GDM1 (cell line): ENCODE results near the gene MARCHF3.
"Not testable (repeated sequence)": the region's sequence is repeated elsewhere in the genome, so short reads cannot be mapped to it uniquely, and the experiment has no call there.

Experiments
- DNase-seq: peaks from one replicate; lab custom pipeline; 2025; lab: John Stamatoyannopoulos, UW

MARCHF3 gene

DNA sequence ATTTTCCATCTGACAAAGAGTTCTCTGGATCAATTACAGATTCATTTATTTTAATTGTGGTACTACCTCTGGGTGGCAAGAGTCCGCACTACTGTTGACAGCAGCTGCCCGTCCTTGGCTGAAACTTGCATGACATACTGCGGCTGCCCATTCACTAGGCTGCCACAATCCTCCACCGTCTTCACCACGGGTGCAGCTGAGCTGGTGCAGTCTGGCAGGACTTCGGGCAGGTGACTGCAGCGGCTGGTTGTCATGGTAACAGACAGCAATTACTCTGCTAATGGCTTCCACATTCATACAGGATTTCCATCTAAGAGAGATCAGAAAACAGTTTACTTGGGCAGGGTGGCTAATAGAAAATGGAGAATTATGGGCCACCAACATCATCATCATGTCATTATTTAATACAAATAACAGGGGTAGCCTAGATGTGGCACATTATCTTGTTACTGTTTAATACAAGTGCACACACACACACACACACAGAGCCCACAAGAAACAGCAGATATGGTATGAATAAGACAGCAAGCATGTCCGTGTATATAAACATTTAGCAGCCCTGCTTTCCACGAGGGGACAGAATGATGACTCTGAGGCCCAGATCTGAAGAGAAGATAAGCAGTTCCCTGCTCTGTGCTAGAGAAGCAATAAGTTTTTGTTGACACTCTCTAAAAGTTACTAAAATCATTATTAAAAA, 112.3 kb downstream of the MARCHF3 start:
- no peak for DNase-seq

DNA sequence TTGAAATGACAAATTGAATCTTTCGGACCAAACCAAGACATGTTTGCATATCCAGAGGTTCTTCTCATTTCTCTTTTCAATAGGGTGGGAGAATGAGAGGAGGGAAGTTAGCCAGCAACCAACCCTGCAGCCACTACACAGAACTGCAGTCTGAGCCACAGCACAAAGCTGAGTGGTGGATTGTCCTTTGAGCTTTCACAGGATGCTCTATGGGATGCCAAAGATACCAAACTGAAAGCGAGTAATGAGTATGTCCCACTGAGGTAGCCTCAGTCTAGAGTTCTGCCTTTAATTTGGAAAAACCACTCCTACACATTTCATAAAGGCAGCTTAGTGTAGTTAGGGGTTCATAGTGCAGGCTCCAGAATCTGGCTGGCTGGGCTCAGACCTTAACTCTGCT, 114.9 kb downstream of the MARCHF3 start:
- no peak for DNase-seq

DNA sequence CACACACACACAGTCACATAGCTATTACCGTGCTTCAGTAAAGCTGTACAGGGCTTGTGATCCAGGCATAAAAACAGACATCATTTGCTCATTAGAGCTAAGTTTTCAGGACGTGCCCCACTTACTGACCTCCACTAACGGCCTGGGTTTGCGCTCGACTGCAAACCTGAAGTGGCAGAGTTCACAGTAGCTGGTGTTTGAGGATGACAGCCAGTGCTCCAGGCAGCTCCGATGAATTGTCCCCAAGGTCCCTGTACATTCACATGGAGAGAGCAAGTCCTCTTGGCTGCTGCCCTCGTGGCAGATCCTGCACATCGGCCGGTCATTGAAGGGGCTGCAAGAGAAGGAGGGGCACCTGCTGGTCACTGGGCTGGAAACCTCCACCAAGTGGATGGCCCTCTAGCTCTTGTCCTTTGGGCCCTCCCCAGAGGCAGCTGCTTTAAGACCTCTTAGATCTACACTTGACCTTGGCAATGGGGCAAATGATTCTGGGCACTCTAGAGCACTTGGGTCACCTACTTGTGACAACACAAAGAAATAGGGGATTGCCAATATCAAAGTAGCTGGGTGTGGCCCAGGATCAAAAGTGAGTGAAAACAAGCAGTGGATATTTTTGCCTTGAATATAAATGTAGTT, 115.4 kb downstream of the MARCHF3 start:
- no peak for DNase-seq

DNA sequence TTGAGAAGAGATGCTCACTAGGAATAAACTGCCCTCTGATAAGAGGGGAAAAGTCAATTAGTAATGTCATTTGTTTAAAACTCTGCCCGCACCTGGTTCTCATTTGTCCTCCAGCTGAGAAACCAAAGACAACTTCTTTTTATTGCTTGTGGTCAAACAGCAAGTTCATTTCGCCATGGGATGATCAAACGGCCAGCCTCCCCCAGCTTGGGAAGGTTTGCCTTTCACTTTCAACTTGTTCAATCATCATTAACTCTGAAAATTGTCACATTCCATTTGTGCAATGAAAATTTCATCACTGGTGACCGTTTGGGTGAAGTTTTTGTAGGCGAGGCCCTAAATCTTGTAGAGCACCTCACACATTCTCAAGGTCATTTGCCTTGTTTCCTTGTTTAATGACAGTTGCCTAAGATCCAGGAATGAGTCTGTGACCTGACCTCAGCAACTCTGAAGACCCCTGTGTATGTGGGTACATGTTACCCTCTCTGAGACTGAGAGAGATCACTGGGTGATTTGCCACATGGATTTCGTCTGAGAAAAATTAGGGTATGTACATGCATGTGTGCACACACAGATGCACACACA, 117.7 kb downstream of the MARCHF3 start:
- no peak for DNase-seq

DNA sequence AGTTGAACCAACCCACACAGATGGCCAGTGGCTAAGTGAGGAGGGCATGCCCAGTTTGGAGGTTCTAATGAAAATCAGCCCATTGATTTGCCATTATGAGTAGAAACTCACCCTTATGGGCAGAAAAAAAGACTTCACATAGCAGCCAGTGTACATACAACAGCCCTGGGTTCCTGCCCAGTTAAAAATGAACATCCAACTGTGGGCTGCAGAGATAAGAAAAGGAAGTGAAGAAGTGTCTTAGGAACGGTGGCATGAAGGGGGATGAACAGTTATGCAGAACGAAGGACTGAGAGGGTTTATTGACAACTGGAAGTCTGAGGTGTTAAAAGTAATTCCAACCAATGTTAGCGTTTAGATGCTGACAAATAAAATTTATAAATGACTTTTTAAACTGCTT, 118.4 kb downstream of the MARCHF3 start:
- no peak for DNase-seq

DNA sequence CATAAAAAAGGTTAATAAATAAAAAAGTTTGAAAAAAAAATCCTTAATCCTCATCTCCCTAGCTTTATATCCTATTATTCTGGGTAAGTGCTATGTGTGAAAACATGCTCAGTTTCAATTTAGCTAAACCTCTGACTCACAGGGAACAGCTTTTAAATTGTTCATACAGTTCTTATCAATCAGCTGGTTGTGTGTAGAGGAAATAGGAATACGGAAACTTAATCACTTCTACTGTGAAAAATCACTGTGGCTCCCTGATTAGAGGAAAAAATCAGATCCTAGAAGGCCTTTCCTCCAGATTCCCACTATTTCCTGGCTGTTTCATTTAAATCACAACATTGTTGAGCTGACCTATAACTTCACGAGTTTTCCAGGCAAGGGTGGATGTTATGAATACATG, 120.5 kb downstream of the MARCHF3 start:
- DNase-seq = no peak

DNA sequence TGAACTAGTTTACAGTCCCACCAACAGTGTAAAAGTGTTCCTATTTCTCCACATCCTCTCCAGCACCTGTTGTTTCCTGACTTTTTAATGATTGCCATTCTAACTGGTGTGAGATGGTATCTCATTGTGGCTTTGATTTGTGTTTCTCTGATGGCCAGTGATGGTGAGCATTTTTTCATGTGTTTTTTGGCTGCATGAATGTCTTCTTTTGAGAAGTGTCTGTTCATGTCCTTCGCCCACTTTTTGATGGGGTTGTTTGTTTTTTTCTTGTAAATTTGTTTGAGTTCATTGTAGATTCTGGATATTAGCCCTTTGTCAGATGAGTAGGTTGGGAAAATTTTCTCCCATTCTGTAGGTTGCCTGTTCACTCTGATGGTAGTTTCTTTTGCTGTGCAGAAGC, 126.0 kb downstream of the MARCHF3 start:
- not testable (repeated sequence) for DNase-seq

DNA sequence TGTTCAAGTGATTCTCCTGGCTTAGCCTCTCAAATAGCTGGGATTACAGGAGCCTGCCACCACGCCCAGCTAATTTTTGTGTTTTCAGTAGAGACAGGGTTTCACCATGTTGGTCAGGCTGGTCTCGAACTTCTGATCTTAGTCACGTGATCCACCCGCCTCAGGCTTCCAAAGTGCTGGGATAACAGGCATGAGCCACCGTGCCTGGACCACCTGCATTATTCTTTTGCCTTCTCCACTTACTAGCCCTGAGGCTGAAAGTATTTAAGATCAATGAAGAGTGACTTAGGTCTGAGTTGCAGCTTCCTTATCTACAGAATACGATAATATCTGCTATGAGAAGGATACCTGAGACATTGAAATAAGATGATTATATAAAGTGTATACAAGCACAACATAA, 129.6 kb downstream of the MARCHF3 start:
- DNase-seq = no peak

DNA sequence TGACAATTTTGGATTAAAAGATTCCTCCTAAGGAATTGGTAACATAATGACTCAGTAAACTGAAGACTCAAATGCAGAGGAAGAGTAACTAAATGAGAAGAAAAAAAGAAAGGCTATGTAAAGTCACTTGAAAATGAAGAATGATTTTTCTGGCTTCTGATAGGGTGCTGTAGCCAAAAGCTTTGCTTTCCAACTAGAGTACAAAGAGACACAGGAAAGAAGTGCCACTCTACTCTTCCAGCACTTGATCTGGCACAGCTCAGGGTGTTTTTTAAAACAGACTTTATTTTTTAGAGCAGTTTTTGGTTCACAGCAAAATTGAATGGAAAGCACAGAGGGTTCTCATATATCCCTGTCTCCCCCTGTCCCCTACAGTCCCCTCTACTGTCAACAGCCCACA, 130.9 kb downstream of the MARCHF3 start:
- no peak for DNase-seq

DNA sequence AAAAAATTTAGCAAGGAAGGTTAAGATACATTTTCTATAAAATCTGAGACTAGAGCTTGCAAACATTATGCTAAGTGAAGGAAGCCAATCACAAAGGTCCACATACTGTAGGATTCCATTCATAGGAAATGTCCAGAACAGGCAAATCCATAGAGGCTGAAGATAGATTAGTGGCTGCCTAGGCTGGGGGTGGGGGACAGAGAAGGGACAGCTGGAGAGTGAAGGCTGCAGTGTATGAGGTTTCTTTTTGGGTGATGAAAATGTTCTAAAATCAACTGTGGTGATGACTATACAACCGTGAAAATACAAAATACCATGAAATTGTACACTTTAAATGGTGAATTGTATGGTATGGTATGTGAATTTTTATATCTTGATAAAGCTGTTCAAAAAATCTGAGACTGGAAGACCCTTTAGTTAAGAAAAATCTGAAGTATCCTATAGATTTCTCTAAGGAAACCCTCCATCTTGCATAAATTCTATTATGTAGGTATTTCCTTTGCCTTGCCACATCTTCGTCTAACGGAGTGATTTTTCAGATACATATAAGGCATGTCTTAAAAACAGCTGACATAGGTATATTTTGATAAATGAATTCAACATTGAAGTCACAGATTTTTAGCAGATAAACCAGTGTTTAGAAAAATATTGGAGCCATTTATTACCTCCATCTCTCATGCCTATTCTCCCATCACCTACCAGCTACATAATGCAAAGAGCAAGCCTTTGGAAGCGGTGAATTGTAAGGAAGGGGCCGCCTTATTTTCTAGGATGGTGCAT, 132.3 kb downstream of the MARCHF3 start:
- DNase-seq = no peak

DNA sequence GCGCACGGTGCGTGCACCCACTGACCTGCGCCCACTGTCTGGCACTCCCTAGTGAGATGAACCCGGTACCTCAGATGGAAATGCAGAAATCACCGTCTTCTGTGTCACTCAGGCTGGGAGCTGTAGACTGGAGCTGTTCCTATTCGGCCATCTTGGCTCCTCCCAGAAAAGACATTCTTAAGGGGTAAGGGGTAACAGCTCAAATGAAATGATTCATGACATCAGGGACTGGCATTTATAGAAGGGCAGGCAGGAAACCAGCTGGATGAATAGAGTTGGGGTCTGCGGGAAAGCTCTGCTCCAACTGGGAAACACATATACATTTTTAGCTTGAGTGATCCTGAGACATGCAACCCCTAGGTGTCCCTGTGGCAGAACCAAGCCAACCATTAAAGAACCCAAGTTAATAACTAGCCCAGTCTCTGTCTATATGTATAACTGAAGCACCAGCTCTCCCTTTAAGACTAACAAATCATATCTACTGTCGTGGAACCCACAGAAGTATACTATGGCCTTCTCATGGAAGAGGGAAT, 134.1 kb downstream of the MARCHF3 start:
- no peak for DNase-seq

DNA sequence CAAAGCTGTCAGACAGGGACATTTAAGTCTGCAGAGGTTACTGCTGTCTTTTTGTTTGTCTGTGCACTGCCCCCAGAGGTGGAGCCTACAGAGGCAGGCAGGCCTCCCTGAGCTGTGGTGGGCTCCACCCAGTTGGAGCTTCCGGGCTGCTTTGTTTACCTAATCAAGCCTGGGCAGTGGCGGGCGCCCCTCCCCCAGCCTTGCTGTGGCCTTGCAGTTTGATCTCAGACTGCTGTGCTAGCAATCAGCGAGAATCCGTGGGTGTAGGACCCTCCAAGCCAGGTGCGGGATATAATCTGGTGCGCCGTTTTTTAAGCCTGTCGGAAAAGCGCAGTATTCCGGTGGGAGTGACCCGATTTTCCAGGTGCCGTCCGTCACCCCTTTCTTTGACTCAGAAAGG, 134.6 kb downstream of the MARCHF3 start:
- not testable (repeated sequence) for DNase-seq

DNA sequence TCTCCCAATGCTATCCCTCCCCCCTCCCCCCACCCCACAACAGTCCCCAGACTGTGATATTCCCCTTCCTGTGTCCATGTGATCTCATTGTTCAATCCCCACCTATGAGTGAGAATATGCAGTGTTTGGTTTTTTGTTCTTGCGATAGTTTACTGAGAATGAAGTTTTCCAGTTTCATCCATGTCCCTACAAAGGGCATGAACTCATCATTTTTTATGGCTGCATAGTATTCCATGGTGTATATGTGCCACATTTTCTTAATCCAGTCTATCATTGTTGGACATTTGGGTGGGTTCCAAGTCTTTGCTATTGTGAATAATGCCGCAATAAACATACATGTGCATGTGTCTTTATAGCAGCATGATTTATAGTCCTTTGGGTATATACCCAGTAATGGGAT, 139.9 kb downstream of the MARCHF3 start:
- not testable (repeated sequence) for DNase-seq

DNA sequence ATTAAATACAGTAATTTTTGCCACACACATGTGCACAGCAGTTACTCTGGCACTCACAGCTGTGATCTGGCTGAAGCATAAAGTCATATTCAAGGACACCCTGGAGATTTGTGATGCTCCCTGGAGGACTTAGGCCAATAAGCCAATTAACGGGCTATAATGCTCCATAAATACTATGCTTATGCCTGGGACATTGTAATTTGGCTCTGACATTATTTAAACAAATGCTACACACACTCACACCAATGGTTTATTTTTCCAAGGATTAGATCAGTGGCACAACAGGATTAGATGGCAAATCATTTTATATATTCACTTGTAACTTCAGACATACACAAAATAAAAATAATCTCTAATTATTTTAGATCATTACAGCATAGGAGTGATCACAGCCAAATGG, 142.2 kb downstream of the MARCHF3 start:
- no peak for DNase-seq

DNA sequence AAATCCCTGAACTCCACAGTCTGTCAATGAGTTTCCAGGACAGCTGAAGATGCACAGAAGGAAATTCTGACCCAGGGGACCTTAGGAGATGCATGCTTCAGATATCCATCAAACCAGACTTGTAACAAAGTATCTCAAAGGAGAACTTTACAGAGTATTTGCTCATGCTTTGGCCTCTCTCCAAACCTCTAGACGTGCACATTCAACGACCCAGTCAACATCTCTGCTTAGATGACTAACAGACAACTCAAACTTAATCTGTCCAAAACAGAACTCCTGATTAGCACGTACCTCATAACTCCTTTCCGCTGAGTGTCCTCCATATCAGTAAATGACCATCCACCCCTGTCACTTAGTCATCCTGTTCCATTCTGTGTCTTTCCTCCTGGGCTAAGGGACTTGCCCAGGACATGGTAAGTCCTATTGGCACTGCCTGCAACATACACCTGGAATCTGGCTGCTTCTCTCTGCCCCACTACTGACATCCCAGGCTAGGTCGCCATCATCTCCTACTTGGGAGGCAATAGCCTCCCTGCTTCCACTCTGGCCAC, 146.0 kb downstream of the MARCHF3 start:
- DNase-seq = no peak

DNA sequence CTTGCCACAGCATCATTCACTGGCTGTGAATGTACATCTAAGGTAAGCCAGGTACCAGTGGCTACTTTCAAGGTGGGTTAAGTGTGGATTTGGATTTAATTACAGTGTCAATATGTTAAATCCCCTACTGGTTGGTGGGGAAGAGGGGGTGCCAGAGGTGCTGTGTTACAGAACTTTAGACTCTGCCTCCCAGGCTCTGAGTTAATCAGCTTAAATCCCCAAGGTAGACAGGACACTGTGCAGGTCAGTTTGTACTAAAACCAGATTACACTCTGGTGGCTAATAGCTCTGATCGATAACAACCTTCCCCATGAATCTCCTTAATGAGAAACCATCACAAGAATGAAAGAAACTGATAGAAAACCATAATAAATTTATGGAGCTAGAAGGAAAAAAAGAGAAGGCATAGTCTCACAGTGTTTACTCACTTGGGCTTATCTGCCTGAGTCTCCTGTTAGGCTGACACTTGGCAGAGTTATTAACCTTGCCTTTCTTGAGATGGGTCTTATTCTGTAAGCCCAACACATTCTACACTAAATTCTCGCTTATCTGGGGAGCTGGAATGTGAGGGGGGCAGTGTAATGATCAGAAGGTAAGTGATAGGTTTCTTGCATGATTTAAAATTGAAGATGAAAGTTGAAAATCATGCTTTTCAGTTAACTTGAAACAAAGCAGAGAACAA, 146.7 kb downstream of the MARCHF3 start:
- DNase-seq = no peak

DNA sequence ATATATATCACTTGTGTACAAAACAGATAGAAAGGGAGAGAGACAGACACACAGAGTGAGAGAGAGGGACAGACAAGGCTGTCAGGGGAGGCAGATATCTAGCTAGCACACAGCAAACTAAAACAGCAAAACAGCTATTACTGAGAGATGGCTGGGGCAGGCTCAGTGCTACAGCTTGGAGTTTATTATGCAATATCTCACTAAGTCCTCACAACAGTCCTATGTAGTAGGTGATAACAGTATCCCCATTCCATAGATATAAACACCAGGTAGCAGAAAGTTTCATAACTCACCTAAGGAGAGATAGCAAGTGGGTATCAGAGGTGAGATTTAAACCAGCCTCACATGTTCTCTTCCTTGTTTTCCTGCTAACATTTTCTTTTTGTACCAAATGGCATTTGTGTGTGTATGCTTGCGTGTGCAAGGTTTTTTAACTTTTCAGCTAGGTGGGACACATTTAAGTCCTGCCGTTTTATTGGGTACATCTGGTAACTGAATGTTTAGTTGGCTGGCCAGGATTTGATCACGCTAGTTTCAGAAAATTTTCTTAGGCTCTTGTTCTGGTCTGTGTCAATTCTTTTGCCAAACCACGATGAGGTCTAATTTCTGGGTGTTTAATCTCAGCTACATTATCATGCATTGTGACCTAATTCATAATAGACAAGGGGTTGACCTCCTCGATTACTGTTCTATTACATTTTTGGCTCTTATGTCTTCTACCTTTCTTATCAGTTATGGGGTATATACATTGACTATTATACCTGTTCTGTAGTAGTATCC, 148.3 kb downstream of the MARCHF3 start:
- DNase-seq = no peak

DNA sequence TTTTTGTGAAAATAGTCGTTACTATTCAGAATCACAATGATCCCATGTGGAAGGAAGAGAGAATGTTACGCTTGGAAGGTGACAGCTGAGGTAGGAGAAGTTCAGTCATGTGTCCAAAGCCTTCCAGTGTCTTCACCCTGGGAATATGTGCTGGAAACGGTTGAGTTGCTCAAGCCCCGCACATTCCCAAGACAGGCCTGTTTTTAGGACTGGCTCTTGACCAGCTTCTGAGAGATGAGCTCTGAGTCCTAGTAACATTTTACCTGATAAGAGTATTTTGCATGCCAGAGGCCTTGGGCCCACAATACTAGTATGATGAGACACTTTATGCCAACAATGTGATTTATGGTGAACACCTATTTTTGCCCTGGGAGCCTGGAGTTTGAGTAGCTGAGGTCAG, 151.7 kb downstream of the MARCHF3 start:
- DNase-seq = no peak

DNA sequence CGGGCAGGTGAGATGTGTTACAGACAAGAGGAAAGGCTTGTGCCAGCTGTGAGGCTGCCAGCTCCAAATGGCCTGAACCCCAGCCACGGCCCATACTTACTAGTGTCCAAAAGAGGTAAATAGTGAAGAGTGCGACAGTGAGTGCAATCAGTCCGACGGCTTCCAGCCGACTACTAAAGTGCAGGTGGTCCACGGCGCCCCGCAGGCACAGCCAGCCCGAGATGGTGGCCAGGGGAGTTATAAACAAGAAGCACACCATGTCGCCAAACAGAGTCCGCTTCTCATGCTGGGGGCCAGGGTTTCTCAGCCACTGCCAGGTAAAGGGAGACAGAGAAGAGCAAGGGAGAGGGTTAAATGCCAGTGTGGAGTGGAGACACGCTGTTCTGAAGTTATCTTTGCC, 152.3 kb downstream of the MARCHF3 start:
- no peak for DNase-seq

DNA sequence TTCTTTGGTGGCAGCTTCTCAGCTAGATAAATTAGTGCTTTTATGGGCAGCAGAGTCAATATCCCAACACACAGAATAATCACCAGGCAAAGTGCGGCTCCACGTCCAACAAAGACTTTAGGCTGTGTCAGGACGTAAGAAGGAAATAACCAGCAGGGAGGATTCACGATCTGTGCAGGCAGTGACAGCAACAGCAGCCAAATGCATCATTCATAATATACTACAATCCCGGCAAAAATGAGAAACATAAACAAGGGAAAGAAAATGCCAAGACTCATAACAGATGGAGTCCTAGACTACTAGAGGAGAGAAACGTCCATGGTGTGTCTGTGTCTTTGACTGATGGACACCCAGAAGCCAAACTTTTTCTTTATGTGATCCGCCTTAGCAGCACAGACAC, 152.8 kb downstream of the MARCHF3 start:
- DNase-seq = no peak

DNA sequence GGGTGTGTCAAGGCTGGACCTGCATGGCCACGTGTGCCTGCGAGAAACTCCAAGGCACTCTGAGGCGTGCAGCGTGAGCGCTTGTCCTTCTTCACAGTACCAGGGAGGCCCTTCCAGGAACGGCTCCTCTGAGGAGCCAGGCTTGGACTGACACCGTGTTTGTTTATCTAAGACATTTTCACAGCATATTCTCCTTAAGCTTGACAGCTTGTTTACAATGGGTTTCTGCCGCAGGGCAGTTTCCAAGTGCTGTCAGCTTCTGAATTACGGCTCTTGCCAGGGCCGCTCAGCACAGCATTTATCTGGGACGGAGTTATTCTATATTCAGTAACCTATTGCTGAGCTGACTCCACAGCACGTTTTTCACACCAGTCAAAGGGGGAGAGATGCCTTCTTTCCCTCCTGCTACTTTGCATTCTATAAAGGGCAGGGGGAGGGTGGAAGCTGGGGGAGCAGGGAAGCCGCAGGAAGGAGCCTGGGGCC, 155.0 kb downstream of the MARCHF3 start:
- DNase-seq = no peak
